Ascending aorta (tissue), 2 donors: ENCODE data around the gene CHMP1B. TPM values are rescaled to one million over a fixed set of nuclear protein-coding genes. Genes with fewer than 3 reads are reported as not detected.

Experiments
- DNase-seq, 2 donors: peaks; one replicate each; pipeline ENCODE4 v3.0.0-alpha.2; 2019; ENCODE audit warnings: low spot score in 2 of 2
- H3K27ac ChIP-seq, 2 donors: fragments of 200-600 bp; sonication (generic); one replicate each; pipeline ENCODE4 v1.5.1; 2016 to 2017; ENCODE audit warnings: mild to moderate bottlenecking in 1 of 2
- H3K27me3 ChIP-seq: fragments of 200-600 bp; sonication (generic); one replicate; pipeline ENCODE4 v1.5.1; 2017
- H3K36me3 ChIP-seq, 2 donors: fragments of 200-600 bp; sonication (generic); one replicate each; pipeline ENCODE4 v1.5.1; 2016
- H3K4me1 ChIP-seq, 2 donors: fragments of 200-600 bp; sonication (generic); one replicate each; pipeline ENCODE4 v1.5.1; 2016 to 2017; ENCODE audit warnings: mild to moderate bottlenecking in 1 of 2
- H3K4me3 ChIP-seq, 2 donors: fragments of 200-600 bp; sonication (generic); one replicate each; pipeline ENCODE4 v1.5.1; 2016 to 2017; ENCODE audit warnings: mild to moderate bottlenecking in 1 of 2
- H3K9me3 ChIP-seq, 2 donors: fragments of 200-600 bp; sonication (generic); one replicate each; pipeline ENCODE4 v1.5.1; 2016
- CTCF ChIP-seq, 3 experiments: fragments of 200-600 bp in 2 of 3; fragments of 450-650 bp in 1 of 3; sonication (generic) in 2 of 3; IDR thresholded peaks; one replicate each; pipeline ENCODE4 v1.5.1; 2016 to 2019; ENCODE audit warnings: antibody characterized with exemption in 3 of 3, mild to moderate bottlenecking in 1 of 3, moderate library complexity in 1 of 3
- intact Hi-C: fragments of 100-400 bp; cut with DNase I; formaldehyde crosslinking; loops from one replicate; pipeline ENCODE4 v1.15.1; 2023
- total RNA-seq: library from RNA; depleted of rRNA; stranded (reverse); fragments of >200 nt; gene quantifications from one replicate; pipeline ENCODE4 v1.1.0, GENCODE V29; 2016

Gene CHMP1B
- total RNA-seq, 1 donor from 2014 or later, result 25.5 TPM

GRCh38 chr18:11808001-11808855 lies 43.0 kb upstream of the CHMP1B start:
- no peaks in the 10 kb centered on the region for H3K36me3 ChIP-seq
- H3K9me3 ChIP-seq, result no peaks in the 10 kb centered on the region
- TF ChIP-seq CTCF (IDR thresholded peaks at IDR 0.05), result no peak
- H3K4me3 ChIP-seq, result no peak overlapping the region
- no peaks in the 10 kb centered on the region for H3K4me1 ChIP-seq
- intact Hi-C loops, result loop anchor here (10.0 kb wide), 1 partner anchor 53 kb away; no protein-coding TSS in a partner anchor
- H3K27ac ChIP-seq, result no peak overlapping the region
- H3K27me3 ChIP-seq, result no peaks in the 10 kb centered on the region
- DNase-seq, result no peak

DNA sequence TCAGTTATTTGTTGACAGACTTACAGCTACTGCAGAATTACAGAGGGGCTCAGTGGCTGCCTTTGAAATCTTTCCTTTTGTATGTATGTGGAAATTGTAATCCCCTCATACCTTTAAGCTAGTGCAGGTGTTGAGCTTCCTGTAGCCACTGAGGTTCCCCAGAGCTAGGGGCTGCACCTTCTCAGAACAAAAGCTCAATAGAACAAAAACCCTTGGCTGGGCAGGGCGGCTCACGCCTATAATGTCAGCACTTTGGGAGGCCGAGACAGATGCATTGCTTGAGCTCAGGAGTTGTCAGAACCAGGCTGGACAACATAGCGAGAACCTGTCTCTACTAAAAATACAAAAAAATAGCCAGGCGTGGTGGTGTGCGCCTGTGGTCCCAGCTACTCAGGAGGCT lies 41.3 kb upstream of the CHMP1B start:
- Histone ChIP-seq H3K4me1 (no peaks in the 10 kb centered on the region), H3K27me3 (no peaks in the 10 kb centered on the region), H3K27ac (no peak overlapping the region), H3K9me3 (no peaks in the 10 kb centered on the region), H3K36me3 (no peaks in the 10 kb centered on the region), H3K4me3 (no peak overlapping the region)
- DNase-seq, result no peak
- intact Hi-C loops, result loop anchor here (10.0 kb wide), 1 partner anchor 55 kb away; no protein-coding TSS in a partner anchor
- TF ChIP-seq CTCF (IDR thresholded peaks at IDR 0.05), result no peak

- intact Hi-C loops, result no loop called here
- DNase-seq, result no peak
These were observed 40.8 kb upstream of the CHMP1B start for GRCh38 chr18:11810379-11810778.

GRCh38 chr18:11811009-11811408 lies 40.2 kb upstream of the CHMP1B start:
- no peak for TF ChIP-seq CTCF (IDR thresholded peaks at IDR 0.05)
- Histone ChIP-seq H3K4me1 (no peaks in the 10 kb centered on the region), H3K4me3 (no peak overlapping the region), H3K9me3 (no peaks in the 10 kb centered on the region), H3K27me3 (no peaks in the 10 kb centered on the region), H3K36me3 (no peaks in the 10 kb centered on the region), H3K27ac (no peak overlapping the region)
- intact Hi-C loops, result no loop called here
- DNase-seq, result no peak

More at GRCh38 chr18:11810379-11810778, 40.8 kb upstream of the CHMP1B start:
- Histone ChIP-seq H3K4me1 (no peaks in the 10 kb centered on the region), H3K9me3 (no peaks in the 10 kb centered on the region), H3K27ac (no peak overlapping the region), H3K27me3 (no peaks in the 10 kb centered on the region), H3K4me3 (no peak overlapping the region), H3K36me3 (no peaks in the 10 kb centered on the region)
- no peak for TF ChIP-seq CTCF (IDR thresholded peaks at IDR 0.05)

GRCh38 chr18:11817229-11817628 lies 34.0 kb upstream of the CHMP1B start:
- Histone ChIP-seq H3K4me3 (no peak overlapping the region), H3K36me3 (no peaks in the 10 kb centered on the region), H3K9me3 (no peaks in the 10 kb centered on the region), H3K27ac (no peak overlapping the region), H3K27me3 (no peaks in the 10 kb centered on the region), H3K4me1 (no peaks in the 10 kb centered on the region)
- DNase-seq, result no peak
- intact Hi-C loops, result no loop called here
- no peak for TF ChIP-seq CTCF (IDR thresholded peaks at IDR 0.05)
